ENCODE measurements around the gene CBLL1. TPM values are rescaled to one million over a fixed set of nuclear protein-coding genes. Genes with fewer than 3 reads are reported as not detected.

The CBLL1 gene
- total RNA-seq, 1 donor from 2014 or later, result 23.8 TPM

DNA sequence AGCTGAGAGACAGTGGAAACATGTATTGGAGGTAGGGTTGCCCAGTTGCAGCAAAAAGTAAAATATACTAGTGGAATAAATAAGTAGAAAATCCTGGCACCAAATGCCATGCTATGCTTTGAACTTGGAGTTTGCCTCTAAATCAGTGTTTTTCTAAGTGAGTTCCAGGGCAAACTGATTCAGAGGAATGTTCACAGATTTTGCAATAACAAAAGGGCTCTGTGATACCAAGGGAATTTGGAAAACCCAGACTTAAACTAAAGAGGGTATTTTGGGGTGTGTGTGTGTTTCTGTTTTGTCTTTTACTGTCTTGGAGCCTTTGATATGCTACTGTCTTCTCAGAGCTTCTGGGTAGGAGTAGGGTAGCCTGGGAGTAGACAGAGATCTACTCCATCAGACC lies 43.4 kb upstream of the CBLL1 start:
- no peaks in the 10 kb centered on the region for H3K9me3 Mint-ChIP-seq (ENCODE audit: unreplicated experiment)
- peaks cover 14% of the 10 kb centered on the region for H3K4me1 Mint-ChIP-seq (ENCODE audit: unreplicated experiment)
- TF ChIP-seq, protein P1, sequence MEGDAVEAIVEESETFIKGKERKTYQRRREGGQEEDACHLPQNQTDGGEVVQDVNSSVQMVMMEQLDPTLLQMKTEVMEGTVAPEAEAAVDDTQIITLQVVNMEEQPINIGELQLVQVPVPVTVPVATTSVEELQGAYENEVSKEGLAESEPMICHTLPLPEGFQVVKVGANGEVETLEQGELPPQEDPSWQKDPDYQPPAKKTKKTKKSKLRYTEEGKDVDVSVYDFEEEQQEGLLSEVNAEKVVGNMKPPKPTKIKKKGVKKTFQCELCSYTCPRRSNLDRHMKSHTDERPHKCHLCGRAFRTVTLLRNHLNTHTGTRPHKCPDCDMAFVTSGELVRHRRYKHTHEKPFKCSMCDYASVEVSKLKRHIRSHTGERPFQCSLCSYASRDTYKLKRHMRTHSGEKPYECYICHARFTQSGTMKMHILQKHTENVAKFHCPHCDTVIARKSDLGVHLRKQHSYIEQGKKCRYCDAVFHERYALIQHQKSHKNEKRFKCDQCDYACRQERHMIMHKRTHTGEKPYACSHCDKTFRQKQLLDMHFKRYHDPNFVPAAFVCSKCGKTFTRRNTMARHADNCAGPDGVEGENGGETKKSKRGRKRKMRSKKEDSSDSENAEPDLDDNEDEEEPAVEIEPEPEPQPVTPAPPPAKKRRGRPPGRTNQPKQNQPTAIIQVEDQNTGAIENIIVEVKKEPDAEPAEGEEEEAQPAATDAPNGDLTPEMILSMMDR (IDR thresholded peaks at IDR 0.05), result no peak
- no peak overlapping the region for H3K27ac Mint-ChIP-seq (ENCODE audit: unreplicated experiment)
- no peaks in the 10 kb centered on the region for H3K36me3 Mint-ChIP-seq (ENCODE audit: unreplicated experiment)
- peaks cover 20% of the 10 kb centered on the region for H3K27me3 Mint-ChIP-seq (ENCODE audit: unreplicated experiment)
- H3K4me3 Mint-ChIP-seq (ENCODE audit: unreplicated experiment), result no peak overlapping the region
- no peak for DNase-seq (ENCODE audit: extremely low spot score, unreplicated experiment)

DNA sequence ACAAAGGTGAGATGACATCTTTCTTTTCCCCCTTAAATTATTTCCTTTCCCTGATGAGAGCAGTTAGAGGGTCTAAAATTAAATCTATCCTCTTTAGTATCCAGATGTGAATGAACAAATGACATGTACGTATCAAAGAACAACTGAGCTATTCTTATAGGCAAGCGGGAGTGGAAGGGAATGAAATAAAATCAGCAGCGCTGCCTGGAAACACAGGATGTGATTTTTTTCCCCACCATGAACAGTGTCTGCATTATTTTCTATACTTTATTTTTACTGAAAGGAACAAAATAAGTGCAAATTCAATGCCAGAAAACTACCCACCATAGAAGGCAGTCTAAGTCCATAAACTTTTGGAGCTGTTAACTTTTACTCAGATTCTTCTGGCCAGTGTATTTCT lies 42.8 kb upstream of the CBLL1 start:
- no peak for DNase-seq (ENCODE audit: extremely low spot score, unreplicated experiment)
- no peak overlapping the region for H3K4me3 Mint-ChIP-seq (ENCODE audit: unreplicated experiment)
- no peak overlapping the region for H3K27ac Mint-ChIP-seq (ENCODE audit: unreplicated experiment)
- H3K4me1 Mint-ChIP-seq (ENCODE audit: unreplicated experiment), result peaks cover 14% of the 10 kb centered on the region
- H3K9me3 Mint-ChIP-seq (ENCODE audit: unreplicated experiment), result no peaks in the 10 kb centered on the region
- peaks cover 21% of the 10 kb centered on the region for H3K27me3 Mint-ChIP-seq (ENCODE audit: unreplicated experiment)
- TF ChIP-seq, protein P1 (IDR thresholded peaks at IDR 0.05), result no peak
- no peaks in the 10 kb centered on the region for H3K36me3 Mint-ChIP-seq (ENCODE audit: unreplicated experiment)

DNA sequence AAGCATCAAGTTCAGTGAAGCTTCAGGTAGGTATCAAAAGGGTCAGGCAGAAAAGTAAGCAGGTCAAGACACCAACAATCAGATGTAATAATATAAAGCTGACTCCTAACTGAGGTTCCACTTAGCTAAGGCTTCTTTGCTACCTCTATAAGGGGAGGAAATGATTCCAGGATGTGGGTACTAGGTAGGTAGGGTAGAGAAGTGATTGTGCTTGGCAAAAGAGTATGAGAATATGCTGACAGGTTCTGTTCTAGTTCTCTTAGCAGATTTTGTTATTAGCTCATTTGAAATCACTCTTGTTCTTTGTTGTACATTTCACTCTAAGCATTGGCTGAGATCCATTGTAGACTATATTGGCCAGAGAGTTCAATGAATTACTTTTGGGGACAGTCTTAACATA lies 40.7 kb upstream of the CBLL1 start:
- Mint-ChIP-seq H3K9me3 (ENCODE audit: unreplicated experiment) (no peaks in the 10 kb centered on the region), H3K27ac (ENCODE audit: unreplicated experiment) (no peak overlapping the region), H3K4me1 (ENCODE audit: unreplicated experiment) (peaks cover 10% of the 10 kb centered on the region), H3K4me3 (ENCODE audit: unreplicated experiment) (no peak overlapping the region), H3K36me3 (ENCODE audit: unreplicated experiment) (no peaks in the 10 kb centered on the region), H3K27me3 (ENCODE audit: unreplicated experiment) (peaks cover 16% of the 10 kb centered on the region)
- TF ChIP-seq, protein P1 (IDR thresholded peaks at IDR 0.05), result no peak
- no peak for DNase-seq (ENCODE audit: extremely low spot score, unreplicated experiment)

DNA sequence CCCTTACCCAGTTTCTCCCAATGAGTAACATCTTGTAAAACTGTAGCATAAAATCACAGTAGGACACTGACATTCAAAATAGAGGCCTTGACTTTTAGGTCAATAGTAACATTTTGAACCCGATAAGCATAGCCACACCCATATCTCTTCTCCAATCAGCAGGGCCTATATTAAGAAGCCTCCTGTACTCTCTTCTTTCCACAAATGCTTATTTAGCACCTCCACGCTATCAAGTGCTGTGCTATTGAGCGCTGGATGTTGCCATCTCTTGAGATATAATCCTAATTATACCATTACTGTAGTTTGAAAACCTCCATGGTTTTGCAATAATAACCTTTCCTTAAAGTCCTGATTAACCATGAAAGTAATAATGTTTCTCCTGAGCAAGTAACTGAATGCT lies 40.1 kb upstream of the CBLL1 start:
- H3K4me3 Mint-ChIP-seq (ENCODE audit: unreplicated experiment), result no peak overlapping the region
- H3K36me3 Mint-ChIP-seq (ENCODE audit: unreplicated experiment), result no peaks in the 10 kb centered on the region
- H3K4me1 Mint-ChIP-seq (ENCODE audit: unreplicated experiment), result peaks cover 10% of the 10 kb centered on the region
- H3K9me3 Mint-ChIP-seq (ENCODE audit: unreplicated experiment), result no peaks in the 10 kb centered on the region
- TF ChIP-seq, protein P1 (IDR thresholded peaks at IDR 0.05), result no peak
- no peak for DNase-seq (ENCODE audit: extremely low spot score, unreplicated experiment)
- no peak overlapping the region for H3K27ac Mint-ChIP-seq (ENCODE audit: unreplicated experiment)
- peaks cover 16% of the 10 kb centered on the region for H3K27me3 Mint-ChIP-seq (ENCODE audit: unreplicated experiment)

GRCh38 chr7:107708956-107709355 lies 35.0 kb upstream of the CBLL1 start:
- TF ChIP-seq, protein P1 (IDR thresholded peaks at IDR 0.05), result no peak
- DNase-seq (ENCODE audit: extremely low spot score, unreplicated experiment), result no peak
- peaks cover 23% of the 10 kb centered on the region for H3K27me3 Mint-ChIP-seq (ENCODE audit: unreplicated experiment)
- H3K4me1 Mint-ChIP-seq (ENCODE audit: unreplicated experiment), result no peaks in the 10 kb centered on the region
- no peak overlapping the region for H3K27ac Mint-ChIP-seq (ENCODE audit: unreplicated experiment)
- no peak overlapping the region for H3K4me3 Mint-ChIP-seq (ENCODE audit: unreplicated experiment)
- no peaks in the 10 kb centered on the region for H3K36me3 Mint-ChIP-seq (ENCODE audit: unreplicated experiment)
- no peaks in the 10 kb centered on the region for H3K9me3 Mint-ChIP-seq (ENCODE audit: unreplicated experiment)

All from osteocyte (in vitro differentiated cells).